ENCODE results near the gene EEA1.

The EEA1 gene

DNA sequence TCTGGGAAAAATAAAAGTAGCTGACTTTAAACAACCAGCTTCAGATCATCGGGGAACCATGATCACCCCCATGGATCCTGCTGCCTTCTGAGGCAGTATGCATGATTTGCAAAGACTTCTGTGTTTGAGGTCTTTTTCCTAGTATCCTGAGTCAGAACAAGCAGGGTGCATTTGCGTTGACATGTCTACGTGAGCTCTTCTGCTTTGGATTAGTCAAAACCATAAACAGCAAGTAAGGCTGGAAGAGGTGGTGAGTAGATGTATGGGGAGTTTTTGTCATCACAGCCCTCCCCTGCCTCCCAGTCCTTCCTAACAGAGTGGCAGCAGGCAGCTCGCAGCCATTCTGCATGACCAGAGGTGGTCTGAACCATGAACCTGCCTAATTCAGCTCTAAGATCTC, 202.2 kb downstream of the EEA1 start:
- DNase-seq (ENCODE audit: insufficient read length, low spot score) (no peak), FAIRE-seq (no peak)

DNA sequence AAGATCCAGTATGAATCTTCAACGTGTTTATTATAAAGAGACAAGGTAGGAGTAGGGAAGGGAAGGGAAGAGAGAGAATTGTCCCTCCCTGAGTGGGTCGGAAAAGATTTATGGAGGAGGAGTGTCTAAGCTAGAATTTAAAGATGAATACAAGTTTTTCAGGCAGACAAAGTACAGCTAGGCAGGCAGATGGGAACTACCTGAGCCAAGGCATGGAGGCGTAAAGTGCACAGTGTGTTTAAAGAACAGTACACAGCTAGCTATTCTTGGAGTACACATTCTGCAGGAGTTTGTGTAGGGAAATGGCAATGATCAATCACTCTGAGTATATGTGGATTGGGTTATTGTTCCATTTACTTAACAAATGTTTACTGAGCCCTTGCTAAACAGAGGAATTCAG, 206.2 kb downstream of the EEA1 start:
- DNase-seq (ENCODE audit: insufficient read length, low spot score) (no peak), FAIRE-seq (no peak)

DNA sequence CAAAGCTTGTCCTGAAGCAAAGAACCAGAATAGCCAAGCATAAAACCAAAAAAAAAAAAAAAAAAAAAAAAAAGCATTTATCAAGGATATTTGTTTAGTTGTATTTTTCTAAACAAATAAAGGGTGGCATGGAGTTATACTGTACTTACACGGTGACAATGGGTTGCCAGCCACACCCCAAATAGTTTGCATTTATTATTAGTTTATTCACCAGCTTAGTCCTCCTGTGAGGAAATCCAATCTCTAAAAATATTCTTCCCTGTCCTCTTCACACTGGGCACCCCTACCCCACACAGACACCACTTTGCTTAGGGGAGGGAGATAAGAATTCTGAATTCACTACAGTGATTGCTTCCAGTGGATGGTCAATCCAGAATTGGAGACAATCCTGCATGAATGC, 207.4 kb downstream of the EEA1 start:
- FAIRE-seq = no peak
- no peak for DNase-seq (ENCODE audit: insufficient read length, low spot score)

DNA sequence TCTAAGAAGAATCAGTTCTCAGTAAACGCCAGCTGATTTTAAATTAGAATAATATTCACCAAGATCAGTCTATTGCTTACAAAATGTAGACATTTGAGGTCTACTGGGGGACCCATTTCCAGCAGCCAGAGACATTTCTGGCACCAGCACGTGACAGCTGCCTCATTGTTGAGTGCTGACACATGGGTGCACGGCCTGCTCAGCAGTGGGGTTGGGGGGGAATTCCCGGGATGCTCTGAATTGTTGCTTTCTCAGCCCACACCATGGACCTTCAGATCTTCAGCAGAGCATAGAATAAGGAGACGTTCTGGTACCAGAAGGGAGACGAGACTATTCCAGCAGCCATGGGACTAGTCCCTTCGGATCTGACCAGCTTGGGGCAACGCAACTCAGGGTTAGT, 208.0 kb downstream of the EEA1 start:
- FAIRE-seq = no peak
- no peak for DNase-seq (ENCODE audit: insufficient read length, low spot score)
